ENCODE results near the gene HPSE2.

GRCh38 chr10:98910048-98910447, 325.6 kb downstream of the HPSE2 start:
- TF ChIP-seq POLR2AphosphoS5 (IDR thresholded peaks at IDR 0.05; ENCODE audit: borderline replicate concordance, low read depth, low read length) (no peak), EZH2 (IDR thresholded peaks at IDR 0.05) (no peak)
